ENCODE data around the gene PCYT1B. TPM values are rescaled to one million over a fixed set of nuclear protein-coding genes. Genes with fewer than 3 reads are reported as not detected.
A peak's percentile ranks its signal among the peaks of the same experiment; 100 is the strongest.

Gene PCYT1B
- total and polyA plus RNA-seq, 2 of the 13 experiments (the other 11 are each of a cell fraction or from before 2014, with no cell fraction given) = 6.1 to 9.2 TPM

- TF ChIP-seq ZHX1 (CRISPR knock-in tag; IDR thresholded peaks at IDR 0.05; ENCODE audit: low read depth) = no peak
- TF ChIP-seq CHD2 (IDR thresholded peaks at IDR 0.05; ENCODE audit: low read depth, low read length) = no peak
- TF ChIP-seq ISX (CRISPR knock-in tag; conservative IDR thresholded peaks at IDR 0.05) = no peak
- TF ChIP-seq MAFF (IDR thresholded peaks at IDR 0.05; ENCODE audit: low read depth, low read length) = no peak
- TF ChIP-seq ZNF17 (CRISPR knock-in tag; IDR thresholded peaks at IDR 0.05) = no peak
- peak; percentile 64; the same call in 1 of the 2 replicates for TF ChIP-seq BORCS8-MEF2B (CRISPR knock-in tag; IDR thresholded peaks at IDR 0.05)
- no peak for TF ChIP-seq JDP2 (CRISPR knock-in tag; IDR thresholded peaks at IDR 0.05; ENCODE audit: borderline replicate concordance)
- no peak for TF ChIP-seq HMG20A (CRISPR knock-in tag; IDR thresholded peaks at IDR 0.05; ENCODE audit: borderline replicate concordance)
- TF ChIP-seq ZNF280D (CRISPR knock-in tag; IDR thresholded peaks at IDR 0.05) = no peak
- peak; percentile 58; the same call in 1 of the 2 replicates for TF ChIP-seq ZNF350 (CRISPR knock-in tag; IDR thresholded peaks at IDR 0.05; ENCODE audit: borderline replicate concordance, low read depth)
- TF ChIP-seq NFYB (CRISPR knock-in tag; IDR thresholded peaks at IDR 0.05) = peak; percentile 88
- peak in 1 of 2 experiments; percentile 13; a peak in 1 of 4 replicates for TF ChIP-seq KLF16 (CRISPR knock-in tag; IDR thresholded peaks at IDR 0.05)
- no peak for TF ChIP-seq BATF2 (CRISPR knock-in tag; IDR thresholded peaks at IDR 0.05)
- TF ChIP-seq PHF5A (CRISPR knock-in tag; IDR thresholded peaks at IDR 0.05; ENCODE audit: low read depth, unreplicated experiment) = no peak
- TF ChIP-seq MLLT10 (CRISPR knock-in tag; IDR thresholded peaks at IDR 0.05) = no peak
- TF ChIP-seq CREM (IDR thresholded peaks at IDR 0.05) = peak; percentile 74
- TF ChIP-seq CREM (CRISPR knock-in tag; IDR thresholded peaks at IDR 0.05) = peak; percentile 74
- TF ChIP-seq MXD4 (CRISPR knock-in tag; IDR thresholded peaks at IDR 0.05) = 0 out of 2 replicates have a peak, but pooled peaks have one; percentile 32
- TF ChIP-seq MTF1 (CRISPR knock-in tag; IDR thresholded peaks at IDR 0.05) = no peak
- no peak for TF ChIP-seq EZH2 (conservative IDR thresholded peaks at IDR 0.05; ENCODE audit: low read depth, low read length)
- peak; percentile 64; the same call in 1 of the 2 replicates for TF ChIP-seq E2F2 (CRISPR knock-in tag; IDR thresholded peaks at IDR 0.05; ENCODE audit: borderline replicate concordance)
- TF ChIP-seq KLF15 (CRISPR knock-in tag; IDR thresholded peaks at IDR 0.05; ENCODE audit: borderline replicate concordance) = no peak
These were observed 46.5 kb upstream of the PCYT1B start, which contains the start of gene POLA1 (continued) for GRCh38 chrX:24693453-24694202.

All from HepG2 (cell line).